Transverse colon (tissue), 4 donors: ENCODE measurements around the gene PXK.

ENCODE experiments used
- CTCF ChIP-seq, 5 experiments: fragments of 200-600 bp in 3 of 5; fragments of 450-650 bp in 2 of 5; sonication (generic) in 3 of 5; IDR thresholded peaks; 1 replicate in 2 of 5; 2 replicates in 3 of 5; pipeline ENCODE4 v1.5.1; 2016 to 2017; ENCODE audit warnings: antibody characterized with exemption in 5 of 5, inconsistent platforms in 3 of 5, mild to moderate bottlenecking in 2 of 5, moderate library complexity in 1 of 5
- POLR2AphosphoS5 ChIP-seq, 3 donors: sonication (generic); formaldehyde crosslinking; IDR thresholded peaks; one replicate each; pipeline ENCODE4 v1.6.1; 2016; ENCODE audit warnings: antibody characterized with exemption in 3 of 3

GRCh38 chr3:58416191-58416590 lies 83.5 kb downstream of the PXK start:
- no peak for TF ChIP-seq CTCF (IDR thresholded peaks at IDR 0.05)
- no peak for TF ChIP-seq POLR2AphosphoS5 (IDR thresholded peaks at IDR 0.05)
